GM18499 (cell line): Measurements from ENCODE around the gene ZNF782.
A peak's percentile ranks its signal among the peaks of the same experiment; 100 is the strongest.
"Not testable (repeated sequence)": the region's sequence is repeated elsewhere in the genome, so short reads cannot be mapped to it uniquely, and the experiment has no call there.

Experiments
- ATAC-seq: cut with Tn5 transposase; IDR thresholded peaks from one replicate; pipeline ENCODE4 v1.9.1; 2021; ENCODE audit warnings: moderate number of reproducible peaks; ENCODE audit not compliant: insufficient read depth, unreplicated experiment

The ZNF782 gene

DNA sequence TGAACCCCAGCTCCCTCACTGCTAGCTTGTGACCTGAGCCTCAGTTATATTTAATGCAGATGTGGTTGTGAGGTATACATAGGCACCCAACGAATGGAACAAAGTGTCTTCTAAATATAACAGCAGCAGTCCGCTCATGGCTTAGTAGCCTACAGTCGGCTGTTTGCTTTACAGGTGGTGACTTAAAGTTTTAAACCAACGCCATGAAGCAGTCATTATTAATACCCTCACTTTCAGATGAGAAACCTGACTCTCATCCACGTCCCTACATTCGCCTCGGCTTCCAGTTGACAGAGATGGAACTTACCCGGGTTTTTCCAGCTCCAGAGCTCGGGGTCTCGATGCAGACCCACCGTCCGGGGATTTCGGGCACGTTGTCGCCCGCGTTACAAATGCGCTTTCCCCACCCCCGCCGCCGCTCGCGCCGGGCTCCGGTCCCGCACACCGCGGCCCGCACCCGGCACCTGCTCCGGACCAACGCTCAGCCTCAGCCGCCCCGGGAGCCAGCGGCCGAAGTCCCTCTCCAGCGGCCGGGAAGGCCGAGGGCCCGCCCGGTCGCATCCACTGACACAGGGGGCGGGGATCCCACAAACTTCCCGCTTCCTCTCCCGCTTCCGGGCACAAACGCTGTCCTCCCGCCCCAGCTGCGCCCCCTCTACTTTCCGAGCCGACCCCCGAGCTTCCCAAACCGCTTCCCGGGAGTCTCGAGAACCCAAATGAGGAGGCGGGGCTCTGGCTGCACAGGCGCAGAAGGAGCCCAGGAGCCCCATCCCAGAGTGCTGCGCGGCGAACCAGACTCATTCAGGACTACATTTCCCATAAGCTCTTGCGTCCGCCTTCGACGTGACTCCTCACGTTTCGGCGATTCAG is at the start of gene ZNF782:
ZNF782 (minus strand) TSS at position 734 of the 870 bp plus-strand sequence. CDS start 2,553 bp downstream, outside the sequence.
- peak; percentile 66 for ATAC-seq

DNA sequence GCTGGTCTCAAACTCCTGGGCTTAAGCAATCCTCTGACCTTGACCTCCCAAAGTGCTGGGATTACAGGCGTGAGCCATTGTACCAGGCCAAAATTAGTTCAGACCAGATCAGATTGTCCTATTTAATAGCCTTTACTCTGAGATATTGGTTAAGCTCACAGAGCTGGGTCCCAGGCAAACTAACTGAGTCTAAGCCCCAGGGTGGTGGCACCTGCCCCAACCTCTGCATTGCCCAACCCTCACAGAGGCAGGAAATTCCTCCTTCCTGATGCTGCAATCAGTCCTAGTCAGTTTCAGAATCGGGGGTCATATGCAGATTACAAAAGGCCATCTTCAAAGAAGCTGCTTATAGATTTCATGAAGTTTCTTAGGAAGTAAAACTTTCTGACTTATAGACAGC is 45.7 kb upstream of the ZNF782 start:
- not testable (repeated sequence) for ATAC-seq

DNA sequence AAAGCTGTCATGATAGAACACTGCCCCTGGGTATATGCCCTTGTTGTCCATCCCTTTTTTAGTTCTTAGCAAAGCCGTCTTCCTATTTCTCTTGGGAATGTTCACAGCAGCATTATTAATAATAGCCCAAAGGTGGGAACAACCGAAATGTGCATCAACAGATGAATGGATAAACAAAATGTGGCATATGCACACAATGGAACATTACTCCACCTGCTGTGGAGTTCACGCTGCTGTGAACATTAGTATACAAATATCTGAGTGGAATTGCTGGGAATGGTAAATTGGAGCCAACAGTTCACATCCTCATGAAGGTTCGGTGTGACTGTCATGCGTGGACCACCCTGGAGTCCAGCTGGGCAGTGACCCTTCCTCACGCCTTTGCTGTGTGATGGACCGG is 37.8 kb upstream of the ZNF782 start:
- no peak for ATAC-seq

DNA sequence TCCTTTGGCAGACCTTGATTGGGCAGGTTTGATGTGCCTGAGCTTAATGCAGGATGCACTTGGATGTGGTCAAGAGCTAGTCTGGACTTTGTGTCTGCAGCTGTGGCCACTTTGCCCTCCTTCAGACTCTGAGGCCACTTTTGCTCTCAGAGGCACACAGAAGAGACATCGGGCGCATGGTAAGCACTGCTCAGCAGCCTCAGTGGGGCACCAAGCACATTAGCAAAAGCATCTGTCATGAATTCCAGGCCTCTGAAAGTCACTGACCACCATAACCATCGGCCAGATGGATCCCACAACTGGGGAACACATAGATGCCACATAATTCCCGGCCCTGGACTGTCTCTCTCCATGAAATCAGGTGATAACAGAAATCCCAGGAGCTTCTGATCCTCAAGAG is 34.3 kb upstream of the ZNF782 start:
- no peak for ATAC-seq

DNA sequence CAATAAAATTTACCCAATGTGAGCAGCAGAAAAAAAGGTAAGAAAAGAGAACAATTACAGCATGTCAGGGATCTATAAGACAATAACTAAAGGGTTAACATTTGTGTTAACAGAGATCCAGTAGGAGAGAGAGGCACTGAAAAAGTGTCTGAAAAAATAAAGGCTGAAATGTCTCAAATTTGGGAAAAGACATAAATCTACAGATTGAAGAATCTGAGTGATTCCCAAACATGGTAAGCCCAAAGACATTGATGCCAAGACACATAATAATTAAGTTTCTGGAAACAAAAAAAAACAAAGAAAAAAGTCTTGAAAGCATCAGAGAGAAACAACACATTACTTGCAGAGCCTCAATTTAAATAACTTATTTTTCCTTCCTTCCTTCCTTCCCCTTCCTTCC is 31.1 kb upstream of the ZNF782 start:
- ATAC-seq, result no peak

DNA sequence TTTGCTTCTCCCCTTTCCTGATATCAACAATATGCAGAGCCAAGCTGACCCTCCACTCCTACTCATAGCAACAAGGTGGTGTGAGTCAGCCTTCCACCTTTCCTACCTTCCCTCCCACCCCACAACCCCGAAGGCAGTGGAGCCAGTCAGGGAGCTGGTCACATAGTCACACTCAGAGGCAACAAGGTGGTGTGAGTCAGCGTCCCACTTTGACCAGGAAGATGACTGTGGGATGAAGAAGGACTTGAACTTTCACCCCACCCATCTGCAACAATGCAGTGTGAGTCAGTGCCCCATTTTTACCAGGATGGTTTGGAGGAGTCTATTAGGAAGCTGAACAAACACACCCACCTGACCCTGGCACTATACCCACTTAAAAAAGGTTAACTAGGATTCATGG is 30.1 kb upstream of the ZNF782 start:
- ATAC-seq, result no peak

DNA sequence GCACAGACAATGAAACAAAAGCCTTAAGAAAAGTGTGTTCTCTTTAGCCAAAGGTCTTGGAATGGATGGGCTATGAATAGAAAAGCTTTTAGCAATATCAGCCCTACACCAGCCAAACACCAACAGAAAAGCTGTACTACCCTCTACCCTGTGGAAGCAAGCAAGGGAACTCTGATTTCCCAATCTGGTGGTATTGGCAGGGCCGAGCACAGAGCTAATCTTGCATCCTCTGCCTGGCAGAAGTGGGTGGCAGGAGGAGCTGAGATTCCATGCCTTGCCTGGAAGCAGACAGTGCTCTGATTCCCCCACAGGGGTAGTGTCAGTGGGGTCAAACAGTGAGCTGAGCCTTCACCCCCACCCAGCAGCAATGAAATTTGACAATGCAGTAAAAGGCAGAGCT is 29.6 kb upstream of the ZNF782 start:
- ATAC-seq, result no peak

DNA sequence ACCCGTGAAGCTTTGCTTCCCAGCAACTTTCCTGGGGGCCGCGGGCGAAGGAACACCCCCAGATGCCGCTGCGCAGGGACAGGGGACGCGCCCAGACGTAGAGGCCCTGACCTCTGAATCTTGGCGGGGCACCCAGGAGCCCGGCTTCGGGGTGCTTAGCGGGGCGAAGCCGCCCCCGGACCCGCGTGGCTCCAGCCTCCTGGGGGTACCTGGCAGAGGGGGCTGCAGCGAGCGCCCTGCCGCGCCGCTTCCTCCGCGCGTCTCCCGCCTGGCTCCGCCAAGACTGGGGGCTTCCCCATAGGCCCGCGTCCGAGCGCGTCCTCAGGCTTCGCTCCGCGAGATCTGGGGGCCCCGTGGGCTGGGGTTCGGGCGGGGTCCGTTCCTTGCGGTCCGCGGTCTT is 23.0 kb upstream of the ZNF782 start:
- no peak for ATAC-seq

DNA sequence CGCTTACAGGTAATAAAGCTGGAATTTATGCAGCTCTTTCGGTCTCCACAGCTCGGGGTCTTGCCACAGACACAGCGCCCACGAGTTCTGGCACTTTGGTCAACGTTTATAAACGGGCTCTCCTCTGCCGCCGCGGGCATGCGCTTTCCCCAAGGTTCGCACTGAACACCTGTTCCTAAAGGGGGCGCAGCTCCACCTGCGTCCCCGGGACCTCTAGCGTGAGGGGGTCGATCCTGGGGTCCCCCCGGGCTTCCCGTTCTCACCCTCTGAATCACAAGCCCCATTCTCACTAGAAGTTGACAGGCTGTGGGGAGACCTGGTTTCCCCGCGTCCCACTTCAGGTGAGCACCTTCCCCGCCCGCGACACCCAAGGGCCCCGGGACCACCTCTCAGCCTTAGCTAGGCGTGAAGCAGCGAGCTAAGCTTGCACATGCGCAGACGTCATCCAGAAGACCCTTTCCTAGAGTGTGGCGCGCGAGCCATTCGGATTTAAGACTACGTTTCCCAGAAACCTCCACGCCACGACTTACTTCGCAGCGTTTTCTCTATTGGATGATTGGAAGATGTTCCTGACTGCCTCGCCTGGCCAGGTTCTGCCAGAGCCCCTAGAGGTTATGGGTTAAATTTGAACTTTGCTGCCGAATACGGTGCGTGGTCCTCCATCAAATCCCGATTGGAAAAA is 21.3 kb upstream of the ZNF782 start:
- peak; percentile 36 for ATAC-seq

DNA sequence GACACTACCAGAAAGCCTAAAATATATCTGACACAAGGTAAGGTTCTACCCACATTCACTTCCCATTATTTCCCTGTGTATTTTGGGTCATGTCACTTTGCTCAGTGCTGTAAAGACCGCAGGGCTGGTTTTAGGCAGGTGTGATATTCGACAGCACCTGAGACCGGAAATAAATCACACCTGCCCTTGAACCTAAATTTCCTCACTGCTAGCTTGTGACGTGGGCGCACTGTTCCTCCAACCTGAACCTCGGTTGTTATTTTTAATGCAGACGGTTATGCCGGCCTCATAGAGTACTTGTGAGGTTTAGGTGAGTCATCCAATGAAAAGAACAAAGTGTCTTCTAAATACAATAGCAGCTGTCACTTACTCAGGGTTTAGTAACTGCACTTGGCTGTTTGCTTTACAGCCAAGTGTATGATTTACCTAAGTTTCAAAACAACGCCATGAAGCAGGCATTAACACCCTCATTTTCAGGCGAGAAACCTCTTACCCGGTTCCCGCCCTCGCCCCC is 20.7 kb upstream of the ZNF782 start:
- ATAC-seq, result peak; percentile 65

DNA sequence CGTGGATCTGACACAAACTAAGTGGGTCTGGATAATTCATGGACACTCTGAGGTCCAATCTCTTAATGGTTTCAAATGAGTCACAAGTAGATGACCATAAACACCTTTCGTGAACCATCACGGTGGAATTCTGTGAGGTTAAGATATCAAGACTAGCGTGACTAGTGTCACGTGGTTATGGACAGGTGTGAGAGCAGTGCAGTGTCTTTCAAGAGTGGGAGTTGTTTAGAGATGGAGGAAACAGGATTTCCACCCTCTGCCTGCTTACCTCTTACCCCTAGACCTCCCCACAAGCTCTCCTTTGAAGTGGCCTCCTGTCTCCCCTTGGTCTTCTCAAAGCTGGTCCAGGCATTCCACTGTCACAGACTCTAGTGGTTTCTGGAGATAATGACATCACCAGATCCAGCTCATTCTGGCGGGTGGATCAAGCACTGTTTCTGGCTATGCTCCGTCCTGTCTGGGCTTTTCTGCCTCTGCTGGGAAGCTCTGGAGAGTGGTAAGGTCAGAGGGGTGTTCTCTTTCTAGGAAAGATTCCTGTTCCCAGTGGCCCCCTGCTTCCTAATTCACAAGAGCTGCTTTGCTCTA is 20.0 kb upstream of the ZNF782 start:
- no peak for ATAC-seq

DNA sequence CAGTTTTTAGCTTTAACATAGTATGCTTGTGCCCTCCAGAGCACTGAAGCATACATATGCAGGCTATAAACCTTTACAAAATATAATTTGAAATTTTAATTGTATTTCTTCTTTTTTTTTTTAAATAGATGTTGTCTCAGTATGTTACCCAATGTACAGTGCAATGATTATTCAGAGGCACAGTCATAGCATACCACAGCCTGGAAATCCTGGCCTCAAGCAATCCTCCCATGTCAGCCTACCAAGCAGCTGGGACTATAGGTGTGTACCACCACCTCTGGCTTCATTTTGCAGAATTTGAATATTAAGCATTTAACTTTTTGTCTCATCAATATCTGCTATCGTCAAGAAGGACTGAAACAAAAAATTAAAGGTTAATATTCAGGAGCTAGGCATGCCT is 16.9 kb upstream of the ZNF782 start:
- no peak for ATAC-seq

DNA sequence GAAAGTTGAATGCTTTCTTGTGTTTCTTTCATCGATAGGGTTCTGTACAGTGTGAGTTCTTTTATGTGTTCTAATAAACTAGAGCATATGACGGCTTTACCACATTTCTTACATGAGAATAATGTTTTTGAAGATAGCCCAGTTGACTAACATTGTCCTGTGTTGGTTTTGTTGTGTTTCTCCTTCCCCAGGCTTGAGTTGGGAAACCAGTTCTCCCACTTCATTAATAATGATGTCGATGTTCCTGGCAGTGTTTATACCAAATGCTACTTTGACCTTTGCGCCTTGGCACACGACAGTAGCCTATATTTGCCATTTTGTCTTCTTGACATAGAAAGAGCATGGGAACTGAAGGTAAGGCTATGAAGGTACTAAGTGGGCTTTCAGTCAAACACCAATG is 14.4 kb upstream of the ZNF782 start:
- ATAC-seq, result no peak

DNA sequence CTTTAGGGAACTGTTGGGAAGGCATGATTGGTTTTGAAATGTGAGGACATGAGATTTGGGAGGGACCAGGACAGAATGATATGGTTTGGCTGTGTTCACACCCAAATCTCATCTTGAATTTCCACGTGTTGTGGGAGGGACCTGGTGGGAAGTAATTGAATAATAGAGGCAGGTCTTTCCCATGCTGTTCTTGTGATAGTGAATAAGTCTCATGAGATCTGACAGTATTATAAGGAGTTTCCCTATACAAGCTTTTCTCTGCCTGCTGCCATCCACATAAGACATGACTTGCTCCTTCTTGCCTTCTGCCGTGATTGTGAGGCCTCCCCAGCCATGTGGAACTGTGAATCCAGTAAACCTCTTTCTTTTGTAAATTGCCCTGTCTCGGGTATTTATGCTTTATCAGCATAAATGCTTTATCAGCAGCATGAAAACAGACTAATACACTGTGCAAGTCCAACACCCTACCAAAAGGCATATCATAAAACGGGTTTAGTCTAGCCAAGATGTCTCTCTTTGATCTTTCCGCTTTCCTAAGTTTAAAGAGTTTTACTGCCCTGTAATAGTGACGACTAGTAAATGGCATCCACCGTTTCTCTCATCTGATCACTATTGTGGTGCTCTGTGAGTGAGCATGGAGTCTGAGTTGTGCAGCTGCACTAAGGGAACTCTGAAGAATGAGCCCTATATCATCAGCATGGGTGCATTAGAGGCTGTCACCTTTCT is 12.9 kb upstream of the ZNF782 start:
- ATAC-seq, result no peak

DNA sequence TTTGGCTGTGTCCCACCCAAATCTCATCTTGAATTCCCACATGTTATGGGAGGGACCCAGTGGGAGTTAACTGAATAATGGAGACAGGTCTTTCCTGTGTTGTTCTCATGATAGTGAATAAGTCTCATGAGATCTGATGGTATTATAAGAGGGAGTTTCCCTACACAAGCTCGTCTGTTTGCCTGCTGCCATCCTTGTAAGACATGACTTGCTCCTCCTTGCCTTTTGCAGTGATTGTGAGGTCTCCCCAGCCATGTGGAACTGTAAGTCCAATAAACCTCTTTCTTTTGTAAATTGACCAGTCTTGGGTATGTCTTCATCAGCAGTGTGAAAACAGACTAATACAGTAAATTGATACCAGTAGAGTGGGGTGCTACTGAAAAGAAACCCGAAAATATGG is 10.9 kb upstream of the ZNF782 start:
- ATAC-seq, result not testable (repeated sequence)

DNA sequence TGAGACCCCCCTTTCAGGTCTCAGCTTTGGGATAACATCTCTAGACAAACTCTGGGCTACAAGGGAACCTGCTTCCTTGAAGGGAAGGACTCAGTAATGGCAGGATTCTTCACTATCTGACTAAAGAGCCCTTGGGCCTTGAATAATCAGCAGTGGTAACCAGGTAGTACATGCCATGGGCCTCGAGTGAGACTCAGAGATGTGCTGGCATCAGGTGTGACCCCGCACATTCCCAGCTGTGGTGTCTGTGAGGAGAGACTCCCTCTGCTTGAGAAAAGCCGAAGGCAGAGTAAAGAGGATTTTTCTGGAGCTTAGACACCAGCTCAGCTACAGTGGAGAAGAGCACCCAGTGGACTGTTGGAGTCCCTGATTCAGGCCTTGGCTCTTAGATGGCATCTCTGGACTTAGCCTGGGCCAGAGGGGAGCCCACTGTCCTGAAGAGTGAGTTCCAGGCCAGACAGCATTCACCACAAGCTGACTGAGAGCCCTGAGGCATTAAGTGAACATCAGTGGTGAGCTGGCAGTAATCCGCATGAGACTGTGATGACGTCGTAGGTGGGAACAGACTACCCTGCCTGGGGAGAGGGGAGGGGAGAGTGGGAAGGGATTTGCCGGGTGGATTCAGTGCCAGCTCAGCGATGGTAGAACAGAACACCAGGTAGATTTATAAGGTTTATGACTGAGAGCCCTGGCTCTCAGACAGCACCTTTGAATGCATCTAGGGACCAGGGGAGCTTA is 5.3 kb upstream of the ZNF782 start:
- ATAC-seq, result no peak

DNA sequence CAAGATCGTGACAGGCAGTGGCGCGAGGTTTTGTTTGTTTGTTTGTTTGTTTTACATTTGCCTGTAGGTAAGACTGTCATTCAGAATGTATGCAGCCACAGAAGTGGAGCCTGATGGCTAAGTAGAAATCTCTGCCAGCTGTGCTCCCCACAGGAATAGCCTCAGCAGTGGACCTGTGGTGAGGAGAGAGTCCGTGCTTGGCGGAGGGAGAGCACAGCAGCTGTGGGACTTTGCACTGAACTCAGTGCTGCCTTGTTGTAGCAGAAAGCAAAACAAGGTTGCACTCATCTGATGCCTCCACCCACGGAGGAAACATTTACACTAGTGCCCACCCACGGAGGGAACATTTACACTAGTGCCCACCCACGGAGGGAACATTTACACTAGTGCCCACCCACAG is 4.4 kb upstream of the ZNF782 start:
- ATAC-seq, result no peak

DNA sequence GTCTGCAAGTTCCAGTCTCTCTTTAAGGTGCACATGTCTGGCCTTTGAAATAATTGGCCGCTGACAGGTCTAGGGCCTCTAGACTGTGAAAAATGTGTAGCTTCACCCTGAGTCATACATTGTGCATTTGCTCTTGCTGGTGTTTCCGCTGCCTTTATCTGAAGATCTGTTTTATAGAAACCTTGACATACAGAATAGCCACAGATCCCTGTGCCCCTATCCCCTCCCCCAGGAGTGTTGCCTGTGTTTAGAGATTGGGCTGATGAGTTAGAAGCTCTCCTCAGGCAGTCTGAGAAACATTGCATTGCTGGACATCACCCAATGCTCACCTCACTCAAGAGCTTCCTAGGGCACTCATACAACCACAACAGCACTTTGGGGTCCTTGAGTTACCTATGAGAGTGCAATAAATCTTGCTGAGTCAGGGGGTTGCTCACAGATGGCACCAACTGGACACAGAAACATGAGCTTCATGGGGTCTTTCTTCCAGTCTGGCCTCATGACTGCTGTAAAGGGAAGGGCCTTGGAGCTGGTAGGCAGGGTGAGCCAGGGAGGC is 3.8 kb upstream of the ZNF782 start:
- no peak for ATAC-seq
